ELR (cell line): ENCODE data around the gene CENPX.
A peak's percentile ranks its signal among the peaks of the same experiment; 100 is the strongest.

Experiments
- DNase-seq: peaks from one replicate; pipeline ENCODE4 v3.0.0-alpha.2; 2015; ENCODE audit warnings: low read depth

The CENPX gene

GRCh38 chr17:82055023-82055964 lies 32.6 kb upstream of the CENPX start:
- no peak for DNase-seq

- no peak for DNase-seq
Measured at GRCh38 chr17:82054351-82055022, 31.8 kb upstream of the CENPX start.

GRCh38 chr17:82053556-82054263 lies 31.0 kb upstream of the CENPX start:
- no peak for DNase-seq

GRCh38 chr17:82053130-82053529 lies 30.5 kb upstream of the CENPX start:
- DNase-seq, result no peak

- DNase-seq, result peak; percentile 29
Measured at GRCh38 chr17:82052638-82053059, 30.0 kb upstream of the CENPX start.

GRCh38 chr17:82051776-82052637 lies 29.3 kb upstream of the CENPX start, which contains the start of the genes GPS1 and RFNG:
Gene GPS1 (plus strand): TSS chr17:82051898. CDS start chr17:82051932, 34 bp downstream.
Gene RFNG (minus strand): TSS chr17:82051811. CDS start chr17:82051766, 45 bp downstream.
- DNase-seq, result peak; percentile 78

- no peak for DNase-seq
Measured at GRCh38 chr17:82050761-82051641, 28.3 kb upstream of the CENPX start.

- no peak for DNase-seq
Measured at GRCh38 chr17:82050152-82050760, 27.6 kb upstream of the CENPX start.

GRCh38 chr17:82049521-82049971 lies 26.9 kb upstream of the CENPX start:
- DNase-seq, result no peak

- no peak for DNase-seq
Measured at GRCh38 chr17:82049106-82049505, 26.4 kb upstream of the CENPX start.

GRCh38 chr17:82048571-82048971 lies 25.9 kb upstream of the CENPX start:
- DNase-seq, result no peak

- no peak for DNase-seq
Measured at GRCh38 chr17:82047914-82048570, 25.4 kb upstream of the CENPX start.

GRCh38 chr17:82047379-82047778 lies 24.7 kb upstream of the CENPX start:
- no peak for DNase-seq

GRCh38 chr17:82046903-82047302 lies 24.2 kb upstream of the CENPX start:
- no peak for DNase-seq

GRCh38 chr17:82045936-82046484 lies 23.3 kb upstream of the CENPX start:
- no peak for DNase-seq

GRCh38 chr17:82043507-82043906 lies 20.8 kb upstream of the CENPX start:
- DNase-seq, result no peak

- DNase-seq, result no peak
Measured at GRCh38 chr17:82042649-82043048, 20.0 kb upstream of the CENPX start.

- DNase-seq, result peak; percentile 73
Measured at GRCh38 chr17:82041144-82041814, 18.6 kb upstream of the CENPX start.
